NCI-H1930 (cell line): ENCODE results near the gene ANTXR1.

Experiments
- DNase-seq, 2 experiments: peaks; one replicate each; lab custom pipeline; 2025; lab: John Stamatoyannopoulos, UW

ANTXR1 gene

DNA sequence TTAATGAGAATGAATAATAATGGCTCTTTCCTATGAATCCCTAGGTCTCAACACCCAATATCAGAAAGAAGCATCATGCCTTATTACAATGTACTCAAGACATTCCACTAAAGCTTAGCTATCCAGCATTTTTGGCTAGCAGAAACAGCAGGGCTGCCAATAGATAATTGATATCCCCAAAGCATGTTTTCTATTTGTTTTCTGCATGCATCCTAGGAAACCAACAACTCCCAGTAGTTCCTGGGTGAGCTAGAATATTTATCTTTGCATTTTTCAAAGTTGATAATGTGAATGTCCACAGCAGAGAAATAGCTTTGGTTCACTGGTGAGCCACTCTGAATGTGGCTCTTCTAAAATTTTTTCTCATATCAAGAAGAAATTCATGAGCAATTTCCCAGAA lies 5.8 kb upstream of the ANTXR1 start:
- no peak for DNase-seq

DNA sequence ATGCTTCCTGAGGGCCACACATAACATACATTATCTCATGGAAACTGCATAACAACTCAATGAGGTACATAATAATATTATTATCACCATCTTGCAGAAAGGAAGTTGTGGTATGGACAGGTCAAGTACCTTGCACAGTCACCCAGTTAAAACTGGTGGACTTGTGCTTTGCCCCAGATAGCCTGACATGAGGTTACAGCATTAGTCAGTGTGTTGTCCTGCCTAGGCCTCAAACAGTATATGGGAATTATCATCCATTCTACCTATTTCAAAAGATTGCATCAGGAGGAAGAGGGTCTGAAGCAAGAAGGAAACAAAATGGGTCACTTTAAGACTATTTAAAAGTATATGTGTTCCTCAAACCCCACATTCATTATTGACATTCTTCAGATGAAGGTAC lies 5.4 kb upstream of the ANTXR1 start:
- DNase-seq: no peak

DNA sequence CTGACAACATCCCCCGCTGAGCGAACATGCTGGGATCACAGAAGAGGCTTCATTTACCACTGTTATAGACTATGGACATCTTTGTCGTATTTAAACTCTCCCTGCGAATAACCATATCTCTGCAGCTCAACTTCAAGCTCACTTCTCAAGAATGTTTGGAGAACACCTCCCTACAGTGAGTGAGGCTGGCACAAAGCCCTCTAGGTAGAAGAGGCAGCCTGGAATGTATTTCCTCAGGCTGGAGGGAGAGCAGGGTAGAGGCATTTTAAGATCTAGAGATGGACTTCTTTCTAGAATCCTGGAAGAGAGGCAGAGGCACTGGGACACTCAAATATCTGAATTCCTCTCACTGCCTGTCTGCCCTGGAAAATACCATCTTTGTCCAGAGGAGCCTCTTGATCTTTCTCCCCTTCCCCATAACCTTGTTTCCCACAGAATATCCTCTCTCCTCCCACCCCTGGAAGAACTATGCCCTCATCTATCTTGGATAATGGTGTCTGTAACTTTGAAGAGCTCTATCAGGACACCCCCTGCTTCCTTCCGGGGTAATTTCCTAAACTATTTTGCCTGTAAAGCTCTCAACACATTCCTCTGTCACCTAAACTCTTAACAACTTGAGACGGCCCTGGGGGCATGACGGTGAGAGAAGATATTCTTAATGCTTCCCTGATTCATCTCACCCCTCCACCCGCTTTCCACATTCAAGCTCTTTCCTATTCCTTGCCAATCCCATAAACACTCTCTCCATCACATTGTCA lies 2.4 kb upstream of the ANTXR1 start:
- DNase-seq: no peak

DNA sequence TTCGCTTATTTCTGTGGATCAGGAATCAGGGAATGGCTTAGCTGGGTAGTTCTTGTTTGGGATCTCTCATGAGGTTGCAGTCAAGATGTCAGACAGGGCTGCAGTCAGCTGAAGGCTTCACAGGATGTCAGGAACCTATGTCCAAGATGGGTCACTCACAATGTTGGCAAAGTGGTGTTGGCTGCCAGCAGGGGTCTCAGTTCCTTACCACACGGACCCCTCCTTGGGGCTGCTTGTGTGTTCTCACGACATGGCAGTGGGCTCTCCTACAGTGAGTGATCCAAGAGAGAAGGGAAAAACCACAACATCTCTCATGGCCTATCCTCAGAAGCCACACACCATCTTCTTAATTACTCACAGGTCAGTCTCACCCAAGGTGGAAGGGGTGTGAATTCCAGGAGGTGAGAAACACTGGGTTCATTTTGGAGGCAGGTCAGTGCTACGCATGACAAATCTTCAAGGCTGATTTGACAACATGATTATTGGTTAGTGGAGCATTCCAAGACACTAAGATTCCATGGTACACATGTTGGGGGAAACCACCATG lies 1.3 kb upstream of the ANTXR1 start:
- no peak for DNase-seq

DNA sequence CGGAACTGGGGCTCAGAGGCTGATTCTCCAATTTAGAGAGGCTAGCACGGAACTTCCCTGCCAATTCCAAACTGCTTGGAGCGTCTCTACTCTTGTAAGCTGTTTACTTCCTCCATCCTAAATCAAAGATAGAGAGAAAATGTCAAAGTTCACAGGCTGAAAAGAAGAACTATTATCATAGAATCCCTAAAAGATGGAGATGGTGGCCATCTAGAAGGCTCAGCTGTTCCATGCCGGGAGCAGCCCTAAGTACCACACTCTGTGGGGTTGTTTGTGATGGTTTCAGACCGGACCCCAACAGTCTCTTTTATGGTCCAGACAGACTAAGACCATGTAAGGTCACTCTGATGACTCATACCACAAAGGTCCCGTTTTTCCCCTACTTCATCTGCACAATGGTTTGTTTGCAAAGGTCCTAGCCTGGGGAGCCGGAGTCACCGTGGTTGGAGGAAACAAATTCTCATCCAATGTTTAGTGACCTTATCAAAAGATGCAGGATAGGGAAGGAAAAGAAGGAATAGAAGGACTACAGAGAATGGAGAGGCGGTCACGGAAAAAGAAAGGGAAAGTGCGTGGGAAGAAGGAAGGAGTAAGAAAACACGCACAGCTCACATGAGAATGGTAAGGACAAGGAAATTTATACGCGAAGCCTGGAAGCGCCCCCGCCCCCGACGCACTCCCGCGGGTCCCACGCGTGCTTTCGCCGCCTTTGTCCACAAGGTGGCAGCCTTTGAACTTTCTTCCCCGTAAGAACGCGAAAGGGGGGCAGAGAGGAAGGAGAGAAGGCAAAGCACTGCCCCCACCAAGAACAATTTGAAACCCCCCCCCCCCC lies 453 bp upstream of the ANTXR1 start:
- peak; percentile 21 to 44 for DNase-seq

DNA sequence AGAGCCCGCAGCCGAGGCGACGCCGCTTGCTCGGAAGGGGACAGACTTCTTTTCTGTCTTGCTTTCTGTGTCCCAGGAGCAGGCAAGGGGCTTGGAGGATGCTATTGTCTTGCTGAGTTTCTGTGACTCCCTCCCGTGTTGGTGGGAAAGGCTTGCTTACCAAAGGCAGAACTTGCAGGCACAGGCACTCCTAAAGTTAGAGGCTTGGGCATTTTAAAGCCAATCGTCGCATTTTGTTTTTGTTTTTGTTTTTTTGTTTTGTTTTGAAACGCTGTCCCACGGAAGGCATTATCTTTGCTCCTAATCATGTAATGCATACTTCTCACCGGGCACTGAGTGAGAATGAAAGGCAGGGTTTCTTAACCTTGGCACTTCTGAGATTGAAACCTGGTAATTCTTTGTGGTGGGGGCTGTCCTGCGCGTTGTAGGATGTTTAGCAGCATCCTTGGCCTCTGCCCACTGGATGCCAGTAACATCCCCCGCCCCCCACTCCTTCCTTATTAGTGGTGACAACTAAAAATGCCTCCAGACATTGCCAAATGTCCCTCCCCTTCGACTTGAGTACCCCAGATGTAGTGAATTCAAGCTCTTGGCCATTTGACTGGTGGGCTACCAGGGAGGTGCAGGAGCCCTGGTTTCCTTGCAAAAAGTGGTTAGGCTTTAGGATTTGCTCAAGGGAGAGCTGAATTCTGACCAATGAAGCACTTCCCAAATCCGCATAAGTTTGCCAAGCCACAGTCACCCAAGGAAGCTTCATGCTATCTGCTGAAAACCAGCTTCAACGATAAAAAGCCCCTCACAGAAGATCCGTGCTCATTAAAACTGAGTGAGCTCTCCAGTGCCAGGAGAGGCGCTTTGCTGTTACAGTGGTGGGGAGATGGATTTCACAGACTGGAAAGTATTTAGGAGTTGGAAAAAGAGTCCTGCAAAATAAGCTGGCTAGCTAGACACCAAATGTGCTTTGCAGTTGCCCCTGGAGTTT lies 1.2 kb downstream of the ANTXR1 start:
- DNase-seq: no peak

DNA sequence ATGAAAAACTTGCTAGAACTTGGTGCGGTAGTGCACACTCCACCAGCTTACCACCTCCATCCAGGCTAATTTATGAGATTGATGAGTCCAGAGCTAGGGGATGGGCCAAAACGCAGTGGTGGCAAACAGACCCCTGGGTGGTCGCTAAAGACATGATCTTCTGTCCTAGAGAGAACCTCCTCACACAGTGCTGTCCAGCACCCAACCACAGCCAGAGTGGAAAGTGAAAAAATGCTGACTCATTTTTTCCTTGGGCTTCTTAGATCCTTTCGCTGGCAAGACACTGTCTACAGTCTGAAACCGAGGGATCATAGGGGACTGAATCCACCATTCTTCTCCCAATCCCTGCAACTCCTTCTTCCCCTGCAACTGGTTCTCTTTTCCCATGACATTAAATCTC lies 4.1 kb downstream of the ANTXR1 start:
- DNase-seq: no peak

DNA sequence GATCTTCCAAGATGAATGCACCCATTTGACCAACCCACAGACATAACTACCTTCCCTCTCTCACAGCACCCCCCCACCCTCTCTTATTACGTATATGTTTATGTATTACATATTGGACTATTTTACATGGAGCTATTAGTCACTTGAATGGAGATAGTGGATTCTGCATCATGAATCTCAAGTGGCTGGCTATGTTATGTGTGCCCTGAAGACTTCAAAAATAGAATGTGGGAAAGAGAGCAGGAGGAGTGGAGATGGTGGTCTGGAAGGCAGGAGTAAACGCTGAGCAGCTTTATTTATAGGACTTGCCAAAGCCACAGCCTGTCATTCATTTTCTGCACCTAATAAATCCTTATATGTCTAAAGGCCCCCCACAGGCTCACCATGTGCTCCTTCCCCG lies 4.9 kb downstream of the ANTXR1 start:
- no peak for DNase-seq

DNA sequence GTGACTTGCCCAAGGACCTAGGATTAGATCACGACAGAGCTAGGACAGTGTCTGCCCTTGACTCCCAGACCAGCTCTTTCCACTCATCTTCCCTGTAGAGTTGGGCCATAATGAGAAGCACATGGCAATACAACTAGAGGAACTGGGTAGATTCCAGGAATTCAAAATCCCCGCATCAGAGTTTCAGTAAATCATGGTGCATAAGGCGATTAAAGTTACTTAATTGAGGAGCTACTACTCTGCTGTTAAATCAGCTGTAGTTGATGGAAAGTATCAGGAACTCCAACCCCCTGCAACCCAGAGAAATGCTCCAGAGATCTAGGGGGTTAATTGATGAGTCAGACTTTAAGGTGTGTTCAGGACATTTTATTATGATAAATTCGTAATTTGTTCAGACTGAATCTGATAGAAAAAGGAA lies 5.7 kb downstream of the ANTXR1 start:
- no peak for DNase-seq

DNA sequence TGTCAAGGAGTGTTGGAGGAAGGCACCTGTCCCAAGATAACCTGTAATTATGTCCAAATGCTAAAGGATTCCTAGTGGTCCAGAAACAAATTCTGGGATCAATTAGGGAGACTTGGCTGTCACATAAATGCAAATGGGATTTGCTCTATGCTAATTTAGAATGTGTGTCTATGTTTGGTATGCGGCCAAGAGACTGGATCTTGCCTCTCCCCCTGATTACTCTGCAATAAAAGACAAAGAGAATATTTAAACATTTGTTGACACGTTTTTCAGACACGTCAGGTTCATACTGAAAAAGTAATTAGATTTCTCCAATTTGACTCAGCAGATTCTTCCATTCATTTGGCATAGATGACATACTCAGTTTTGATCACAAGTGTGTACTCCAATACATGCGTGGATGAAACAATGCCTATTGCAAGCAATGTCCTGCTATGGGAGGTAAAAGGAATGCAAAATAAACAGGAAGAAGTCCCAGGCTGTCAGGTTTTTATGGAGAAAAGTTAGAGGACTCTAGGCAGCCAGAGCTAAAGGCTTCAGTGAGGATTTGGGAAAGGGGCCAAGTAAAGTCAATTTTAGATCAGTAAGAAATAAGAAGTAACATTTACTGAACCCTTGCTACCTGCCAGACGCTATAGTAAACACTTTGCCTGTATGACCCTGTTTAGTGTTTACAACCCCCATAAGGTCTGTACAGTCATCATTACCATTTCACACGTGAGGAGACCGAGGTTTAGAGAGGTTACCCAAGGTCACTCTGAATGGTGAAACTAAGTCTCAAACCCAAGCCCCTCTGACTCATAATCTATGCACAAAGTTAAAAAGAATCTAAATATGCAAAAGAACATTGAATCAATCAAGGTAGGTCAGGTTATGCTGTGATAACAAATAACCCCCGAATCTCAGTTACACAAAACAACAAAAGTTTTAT lies 7.8 kb downstream of the ANTXR1 start:
- no peak for DNase-seq

DNA sequence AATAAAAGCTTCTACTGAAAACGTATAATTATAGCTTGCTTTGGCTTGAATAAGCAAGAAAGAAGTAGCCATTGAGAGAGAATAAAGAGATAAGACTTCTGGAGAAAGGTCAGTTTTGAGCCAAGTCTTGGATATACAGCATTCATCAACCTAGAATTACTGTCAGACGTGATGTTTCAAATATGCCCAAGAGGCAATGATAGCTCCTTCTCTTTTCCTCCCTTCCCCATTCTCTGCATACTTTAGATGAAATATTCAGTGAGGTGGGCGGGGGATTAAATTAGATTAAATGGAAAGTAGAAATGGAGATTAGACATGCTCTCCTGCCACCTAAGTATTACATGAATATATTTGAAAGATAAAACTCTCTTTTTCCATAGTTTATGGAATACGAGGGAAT lies 8.7 kb downstream of the ANTXR1 start:
- no peak for DNase-seq

DNA sequence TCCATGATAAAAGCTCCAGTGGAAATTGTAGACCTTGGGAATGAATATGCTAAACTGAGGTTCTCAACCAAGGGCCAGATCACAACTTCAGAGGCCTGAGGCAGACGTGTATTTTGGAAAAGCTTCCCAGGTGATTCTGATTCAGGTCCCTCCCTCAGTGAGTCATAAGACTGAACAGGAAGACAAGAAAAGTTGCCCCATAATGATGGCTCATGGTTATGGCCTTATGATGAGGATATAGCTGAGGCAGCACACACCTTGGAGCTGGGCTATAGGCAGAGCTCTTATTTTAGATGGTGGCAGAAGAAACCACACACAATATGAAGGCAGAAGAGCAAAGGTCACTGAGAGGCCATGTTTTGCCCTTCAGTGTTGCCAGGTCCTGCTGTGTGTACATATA lies 9.6 kb downstream of the ANTXR1 start:
- no peak for DNase-seq

DNA sequence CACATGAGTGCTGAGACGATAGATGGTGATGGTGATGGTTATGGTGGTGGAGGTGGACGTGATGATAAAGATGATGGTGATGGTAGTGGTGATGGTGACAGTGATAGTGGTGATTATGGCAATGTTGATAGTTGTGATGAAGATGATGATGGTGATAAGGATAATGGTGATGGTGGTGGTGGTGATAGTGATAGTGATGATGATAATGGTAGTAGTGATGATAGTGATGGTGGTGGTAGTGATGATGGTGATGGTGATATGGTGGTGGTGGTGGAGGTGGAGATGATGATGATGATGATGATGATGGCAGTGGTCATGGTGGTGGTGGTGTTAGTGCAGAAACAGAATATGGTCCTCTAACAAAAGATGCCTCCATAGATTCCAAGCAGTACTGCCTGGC lies 10.3 kb downstream of the ANTXR1 start:
- no peak for DNase-seq

DNA sequence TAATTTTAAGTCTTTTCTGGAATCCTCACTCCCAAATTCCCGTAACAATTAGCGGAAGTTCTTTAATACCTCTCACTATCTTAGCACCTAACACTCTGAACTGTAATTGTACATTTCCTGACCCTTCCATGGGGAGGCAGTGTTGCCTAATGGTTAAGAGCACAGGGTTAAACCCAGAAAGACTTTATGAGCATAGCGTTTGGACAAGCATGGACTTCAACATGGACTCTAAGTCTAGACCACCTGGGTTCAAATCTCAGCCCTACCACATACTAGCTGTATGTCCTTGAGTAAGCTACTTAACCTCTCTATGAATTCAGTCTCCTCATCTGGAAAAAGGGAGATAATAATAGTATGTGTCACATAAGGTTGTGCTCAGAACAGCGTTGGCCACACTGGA lies 13.0 kb downstream of the ANTXR1 start:
- peak; percentile 5 to 8 for DNase-seq

DNA sequence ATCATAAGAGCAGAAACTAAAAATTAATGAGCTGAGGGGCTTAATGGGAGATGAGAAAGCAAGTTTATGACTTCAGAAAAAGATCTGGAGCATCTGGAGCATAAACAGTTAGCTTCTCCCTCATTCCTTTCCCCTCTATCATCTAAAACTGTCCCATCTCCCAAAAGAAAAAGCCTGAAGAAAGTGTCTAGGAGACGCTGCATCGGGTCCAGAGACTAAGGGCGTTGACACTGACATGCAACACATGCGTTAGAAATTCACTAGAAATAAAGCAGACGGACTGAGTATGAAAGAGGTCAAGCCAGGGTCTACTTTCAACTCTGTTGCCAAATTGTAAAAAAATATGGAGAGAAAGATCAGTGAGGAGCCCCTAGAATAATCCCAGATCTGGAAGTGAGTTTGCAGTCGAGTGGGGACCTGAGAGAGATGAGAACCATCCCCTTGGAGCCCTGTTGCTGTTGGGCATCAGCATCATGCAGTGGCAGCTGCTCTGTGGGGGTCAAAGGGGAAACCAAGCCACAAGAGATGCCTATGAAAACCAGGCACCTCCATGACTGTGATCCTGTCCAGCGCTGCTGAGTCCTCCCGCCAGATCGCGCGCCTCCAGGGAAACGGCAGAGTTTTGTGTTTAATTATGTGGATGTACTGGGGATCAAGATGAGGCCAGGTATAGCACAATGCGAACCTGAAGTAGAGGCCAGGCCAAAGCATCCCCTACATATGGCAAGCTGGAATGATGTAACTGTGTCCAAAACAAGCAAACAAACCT lies 13.9 kb downstream of the ANTXR1 start:
- no peak for DNase-seq

DNA sequence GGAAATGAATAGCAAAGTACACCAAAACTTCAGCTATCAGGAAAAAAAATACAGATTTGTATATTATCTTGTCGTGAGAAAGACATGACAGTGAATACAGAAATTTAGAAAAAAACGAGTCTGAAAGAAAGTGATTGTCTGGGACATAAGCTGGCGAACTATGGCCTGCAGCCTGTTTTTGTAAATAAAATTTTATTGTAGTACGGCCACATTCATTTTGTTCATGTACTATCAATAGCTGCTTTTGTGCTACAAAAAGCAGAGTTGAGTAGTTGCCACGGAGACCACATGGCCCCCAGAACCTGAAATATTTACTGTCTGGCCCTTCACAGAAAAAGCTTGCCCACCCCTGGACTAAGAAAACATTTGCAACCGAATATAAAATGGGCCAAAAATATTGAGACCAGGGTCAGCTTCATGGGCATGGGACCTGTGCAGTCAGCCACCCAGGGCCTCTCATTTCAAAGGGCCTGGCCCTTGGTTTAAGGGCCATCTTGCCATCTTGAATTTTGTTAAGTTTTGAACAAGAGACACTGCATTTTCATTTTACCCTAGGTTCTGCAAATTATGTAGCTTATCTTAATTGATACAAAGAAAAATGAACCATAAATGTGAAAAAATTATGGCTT lies 17.9 kb downstream of the ANTXR1 start:
- no peak for DNase-seq

DNA sequence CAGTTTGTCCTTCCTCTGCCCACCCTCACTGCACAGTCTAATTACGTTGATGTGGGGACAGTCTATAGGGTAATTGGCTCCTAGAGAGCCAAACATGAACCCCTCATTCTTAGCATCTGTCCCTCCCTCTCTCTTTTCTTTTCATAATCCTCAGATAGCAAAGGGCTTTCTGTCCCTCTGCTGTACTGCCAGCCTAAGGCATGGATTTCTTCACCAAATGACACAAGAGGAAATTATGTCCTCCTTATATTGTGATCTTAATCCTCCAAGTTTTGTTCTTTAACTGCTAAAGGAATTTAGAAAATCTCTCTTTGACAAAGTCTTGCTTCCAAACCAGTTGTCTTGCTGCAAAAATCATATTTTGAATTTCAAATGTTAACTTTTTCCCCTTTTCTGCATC lies 18.5 kb downstream of the ANTXR1 start:
- DNase-seq: no peak

DNA sequence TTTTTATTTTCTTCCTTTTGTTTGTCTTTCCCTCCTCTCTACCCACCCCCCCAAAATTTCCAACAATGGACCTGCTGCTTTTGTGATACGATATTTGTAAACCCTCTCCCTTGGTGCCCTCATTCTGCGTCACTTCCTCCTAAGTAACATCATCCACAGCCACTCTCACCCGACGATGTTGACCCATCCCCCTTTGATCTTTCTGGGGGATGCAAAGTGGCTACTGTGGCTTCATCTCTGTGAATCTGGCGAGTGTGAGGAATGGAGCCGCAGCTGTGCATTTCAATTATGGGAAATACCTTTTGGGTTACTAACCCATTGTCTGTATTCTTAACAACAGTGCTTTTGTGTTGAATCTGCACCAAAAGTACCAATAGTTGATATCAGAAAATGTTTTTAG lies 19.4 kb downstream of the ANTXR1 start:
- no peak for DNase-seq

DNA sequence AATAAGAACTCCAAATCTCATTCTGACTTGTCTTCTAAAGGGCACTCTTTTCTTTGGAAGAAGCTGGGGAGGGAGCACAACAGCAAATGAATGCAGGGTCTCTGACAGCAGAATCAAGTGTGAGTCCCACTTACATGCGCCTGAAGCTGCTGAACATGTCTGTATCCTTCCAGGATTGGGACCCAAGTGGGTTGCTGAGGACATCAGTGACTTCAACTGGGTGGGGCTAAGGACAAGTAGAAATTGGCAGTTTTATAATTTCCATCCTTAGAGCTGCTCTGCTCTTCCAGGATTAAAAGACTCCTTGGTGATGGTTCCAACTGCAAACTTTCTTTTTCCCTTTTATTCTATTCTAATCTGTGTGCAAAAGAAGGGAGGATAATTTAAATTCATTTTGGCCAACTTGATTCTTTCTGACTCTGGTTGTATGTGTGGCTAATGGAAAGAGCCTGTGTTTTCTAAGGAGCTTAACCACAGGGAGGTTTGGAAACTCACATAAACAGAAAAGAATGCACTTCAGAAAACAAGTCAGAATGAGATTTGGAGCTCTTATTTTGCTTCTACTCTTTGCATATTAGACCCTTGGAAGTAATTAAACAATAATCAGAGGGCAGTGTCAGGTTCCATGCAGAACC lies 20.6 kb downstream of the ANTXR1 start:
- DNase-seq: no peak
